EH (cell line): ENCODE measurements around the gene CNDP2.
"Not testable (repeated sequence)": the region's sequence is repeated elsewhere in the genome, so short reads cannot be mapped to it uniquely, and the experiment has no call there.

Experiments
- DNase-seq: peaks from one replicate; pipeline ENCODE4 v3.0.0-alpha.2; 2015; ENCODE audit warnings: low read depth

Gene CNDP2

GRCh38 chr18:74500774-74501173 lies 4.6 kb downstream of the CNDP2 start:
- not testable (repeated sequence) for DNase-seq

- DNase-seq, result no peak
Observed at GRCh38 chr18:74501386-74501785, 5.2 kb downstream of the CNDP2 start.

- DNase-seq, result no peak
Observed at GRCh38 chr18:74503137-74503536, 7.0 kb downstream of the CNDP2 start.

GRCh38 chr18:74505776-74506175 lies 9.6 kb downstream of the CNDP2 start:
- no peak for DNase-seq

GRCh38 chr18:74506448-74507084 lies 10.4 kb downstream of the CNDP2 start:
- no peak for DNase-seq

- DNase-seq, result no peak
Observed at GRCh38 chr18:74507097-74507881, 11.1 kb downstream of the CNDP2 start.

- DNase-seq, result no peak
Observed at GRCh38 chr18:74507927-74508326, 11.8 kb downstream of the CNDP2 start.

GRCh38 chr18:74508366-74508765 lies 12.2 kb downstream of the CNDP2 start:
- DNase-seq, result no peak

GRCh38 chr18:74508821-74509225 lies 12.7 kb downstream of the CNDP2 start:
- no peak for DNase-seq

- DNase-seq, result no peak
Observed at GRCh38 chr18:74509856-74510769, 13.9 kb downstream of the CNDP2 start.

- DNase-seq, result no peak
Observed at GRCh38 chr18:74510770-74511095, 14.6 kb downstream of the CNDP2 start.

GRCh38 chr18:74511823-74512222 lies 15.7 kb downstream of the CNDP2 start:
- DNase-seq, result no peak

GRCh38 chr18:74512321-74513053 lies 16.3 kb downstream of the CNDP2 start:
- no peak for DNase-seq

- no peak for DNase-seq
Observed at GRCh38 chr18:74513149-74513882, 17.2 kb downstream of the CNDP2 start.

GRCh38 chr18:74513883-74514205 lies 17.7 kb downstream of the CNDP2 start:
- no peak for DNase-seq

- no peak for DNase-seq
Observed at GRCh38 chr18:74514860-74515495, 18.8 kb downstream of the CNDP2 start.

- DNase-seq, result no peak
Observed at GRCh38 chr18:74515620-74516231, 19.6 kb downstream of the CNDP2 start.

GRCh38 chr18:74516271-74517235 lies 20.4 kb downstream of the CNDP2 start:
- no peak for DNase-seq

- no peak for DNase-seq
Observed at GRCh38 chr18:74517236-74517630, 21.1 kb downstream of the CNDP2 start.
